ENCODE measurements around the gene MCF2L. TPM values are rescaled to one million over a fixed set of nuclear protein-coding genes. Genes with fewer than 3 reads are reported as not detected.
"Not testable (repeated sequence)": the region's sequence is repeated elsewhere in the genome, so short reads cannot be mapped to it uniquely, and the experiment has no call there.

Gene MCF2L
- total RNA-seq, 2 experiments from 2014 or later: 7.9 to 8.7 TPM

GRCh38 chr13:113087923-113088690, 119.1 kb downstream of the MCF2L start:
- CTCF ChIA-PET: no interaction called here
- POLR2A ChIA-PET: no interaction called here

- CTCF ChIA-PET: no interaction called here
Observed at GRCh38 chr13:113088691-113089020, 119.6 kb downstream of the MCF2L start.

GRCh38 chr13:113089693-113090414, 120.8 kb downstream of the MCF2L start:
- ChIA-PET CTCF (no interaction called here), POLR2A (no interaction called here)

More at GRCh38 chr13:113088691-113089020, 119.6 kb downstream of the MCF2L start:
- POLR2A ChIA-PET: no interaction called here

GRCh38 chr13:113090415-113090770, 121.4 kb downstream of the MCF2L start:
- POLR2A ChIA-PET: no interaction called here
- CTCF ChIA-PET: no interaction called here

GRCh38 chr13:113090806-113091205, 121.8 kb downstream of the MCF2L start:
- CTCF ChIA-PET: no interaction called here

GRCh38 chr13:113091211-113091771, 122.3 kb downstream of the MCF2L start:
- ChIA-PET CTCF (no interaction called here), POLR2A (no interaction called here)

More at GRCh38 chr13:113090806-113091205, 121.8 kb downstream of the MCF2L start:
- POLR2A ChIA-PET: no interaction called here

GRCh38 chr13:113091891-113092775, 123.1 kb downstream of the MCF2L start:
- POLR2A ChIA-PET: no interaction called here
- CTCF ChIA-PET: no interaction called here

- CTCF ChIA-PET: no interaction called here
- POLR2A ChIA-PET: interaction anchor here (0.6 kb wide), 1 partner anchor 61 kb away, joined by 3 read pairs; no protein-coding TSS in a partner anchor
Observed at GRCh38 chr13:113092776-113093579, 124.0 kb downstream of the MCF2L start.

- ChIA-PET CTCF (no interaction called here), POLR2A (no interaction called here)
Observed at GRCh38 chr13:113093580-113094409, 124.8 kb downstream of the MCF2L start.

- CTCF ChIA-PET: no interaction called here
- POLR2A ChIA-PET: no interaction called here
Observed at GRCh38 chr13:113094410-113094800, 125.4 kb downstream of the MCF2L start.

- ChIA-PET CTCF (no interaction called here), POLR2A (no interaction called here)
Observed at GRCh38 chr13:113095146-113096051, 126.4 kb downstream of the MCF2L start.

GRCh38 chr13:113096052-113096744, 127.2 kb downstream of the MCF2L start:
- POLR2A ChIA-PET: no interaction called here
- CTCF ChIA-PET: no interaction called here

- CTCF ChIA-PET: no interaction called here
- POLR2A ChIA-PET: no interaction called here
Observed at GRCh38 chr13:113096745-113097305, 127.8 kb downstream of the MCF2L start.

GRCh38 chr13:113097651-113098050, 128.6 kb downstream of the MCF2L start:
- ChIA-PET CTCF (no interaction called here), POLR2A (no interaction called here)

- ChIA-PET CTCF (no interaction called here), POLR2A (no interaction called here)
Observed at GRCh38 chr13:113098162-113098732, 129.2 kb downstream of the MCF2L start.

- POLR2A ChIA-PET: no interaction called here
- CTCF ChIA-PET: no interaction called here
Observed at GRCh38 chr13:113099142-113099541, 130.1 kb downstream of the MCF2L start.

- CTCF ChIA-PET, POLR2A ChIA-PET: not testable (repeated sequence)
Observed at GRCh38 chr13:113102302-113102701, 133.3 kb downstream of the MCF2L start.
